HUES48 (cell line): Measurements from ENCODE around the gene SPATA32.

Experiments
- H3K27ac ChIP-seq: one replicate; pipeline ENCODE4 v1.7.0; 2013; ENCODE audit warnings: low read depth, low read length, inconsistent platforms
- H3K27me3 ChIP-seq: 2 replicates; pipeline ENCODE4 v1.6.1; 2013; ENCODE audit warnings: mild to moderate bottlenecking, low read length; ENCODE audit not compliant: control insufficient read depth, insufficient read depth
- H3K36me3 ChIP-seq: 2 replicates; pipeline ENCODE4 v1.6.1; 2013; ENCODE audit warnings: low read length; ENCODE audit not compliant: control insufficient read depth, insufficient read depth
- H3K4me1 ChIP-seq: 2 replicates; pipeline ENCODE4 v1.6.1; 2013; ENCODE audit warnings: mild to moderate bottlenecking, low read length; ENCODE audit not compliant: control insufficient read depth, insufficient read depth
- H3K4me3 ChIP-seq: 2 replicates; pipeline ENCODE4 v1.5.1; 2013; ENCODE audit warnings: mild to moderate bottlenecking, low read depth, low read length
- H3K9ac ChIP-seq: 2 replicates; pipeline ENCODE4 v1.6.1; 2013; ENCODE audit warnings: mild to moderate bottlenecking, low read depth, low read length, moderate library complexity
- H3K9me3 ChIP-seq: 2 replicates; pipeline ENCODE4 v1.6.1; 2013; ENCODE audit warnings: low read length; ENCODE audit not compliant: control insufficient read depth, insufficient read depth

Gene SPATA32

DNA sequence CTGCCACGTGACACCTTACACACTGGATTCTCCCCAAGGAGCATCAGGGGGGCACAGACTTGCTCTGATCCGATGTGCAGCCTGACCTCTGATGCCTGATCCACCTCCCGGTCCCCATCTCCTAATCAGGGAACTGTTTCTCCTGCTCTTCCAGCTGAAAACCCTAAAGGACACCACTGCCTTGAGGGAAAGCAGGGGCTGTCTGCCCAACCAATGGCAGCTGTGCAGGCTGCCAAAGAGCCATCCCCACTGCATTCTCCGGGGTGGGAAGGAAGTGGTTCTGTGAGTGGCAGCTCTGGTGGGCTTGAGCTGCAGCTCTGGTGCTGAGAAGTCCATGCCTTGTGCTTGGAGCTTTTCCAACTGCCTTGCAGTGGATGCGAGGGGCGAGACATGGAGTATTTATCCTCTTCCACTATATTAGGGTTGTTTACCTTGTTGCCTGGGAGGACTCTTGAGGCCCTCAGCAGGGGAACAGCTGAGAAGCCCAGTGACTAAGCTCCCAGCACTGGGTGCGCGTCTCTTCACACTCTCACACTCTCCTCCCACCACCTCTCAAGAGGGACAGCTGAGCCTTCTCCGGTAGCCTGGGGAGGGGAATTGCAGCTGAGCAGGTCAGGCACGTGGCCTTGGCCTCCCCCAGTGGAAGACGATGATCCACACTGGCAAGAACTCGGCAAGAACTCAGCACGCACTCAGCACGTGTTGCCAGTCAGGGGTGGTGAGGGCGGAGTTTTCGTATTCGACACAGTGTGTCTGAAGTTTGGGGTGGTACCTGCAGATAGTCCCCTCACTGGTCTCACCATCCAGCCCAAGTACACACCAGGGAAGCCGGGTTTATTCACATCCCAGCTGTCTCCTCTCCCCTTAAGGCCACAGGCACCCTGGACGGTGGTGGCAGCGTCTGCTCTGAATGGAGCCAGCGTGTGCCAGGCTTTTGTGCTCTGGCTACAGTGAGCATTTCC lies 21.1 kb upstream of the SPATA32 start:
- Histone ChIP-seq H3K36me3 (peaks cover 39% of the 10 kb centered on the region), H3K27ac (no peak overlapping the region), H3K4me1 (no peaks in the 10 kb centered on the region), H3K9me3 (no peaks in the 10 kb centered on the region), H3K27me3 (no peaks in the 10 kb centered on the region), H3K4me3 (no peak overlapping the region), H3K9ac (no peak overlapping the region)

DNA sequence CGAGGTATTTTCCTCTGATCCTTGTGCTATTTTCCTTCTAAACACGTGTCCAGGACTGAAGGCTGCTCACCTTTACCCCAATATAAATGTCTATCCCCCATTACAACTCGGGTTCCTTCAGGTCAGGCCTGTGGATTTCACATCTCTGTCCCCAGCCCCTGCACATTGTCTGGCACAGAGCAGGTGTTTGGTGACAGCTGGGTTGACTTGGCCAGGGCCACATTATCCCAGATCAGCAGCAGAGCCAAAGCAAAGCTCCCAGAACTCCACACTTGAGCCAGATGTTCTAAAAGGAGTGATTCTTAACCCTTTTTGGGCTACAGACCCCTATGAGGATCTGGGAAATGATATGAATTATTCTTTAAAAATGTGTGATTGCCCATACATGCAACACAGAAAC lies 18.0 kb upstream of the SPATA32 start:
- H3K27ac ChIP-seq: no peak overlapping the region
- H3K27me3 ChIP-seq: no peaks in the 10 kb centered on the region
- H3K9me3 ChIP-seq: no peaks in the 10 kb centered on the region
- H3K36me3 ChIP-seq: peaks cover 30% of the 10 kb centered on the region
- no peak overlapping the region for H3K9ac ChIP-seq
- no peak overlapping the region for H3K4me3 ChIP-seq
- 0 out of 2 replicates have a peak, but pooled peaks cover 4% of the 10 kb centered on the region for H3K4me1 ChIP-seq

DNA sequence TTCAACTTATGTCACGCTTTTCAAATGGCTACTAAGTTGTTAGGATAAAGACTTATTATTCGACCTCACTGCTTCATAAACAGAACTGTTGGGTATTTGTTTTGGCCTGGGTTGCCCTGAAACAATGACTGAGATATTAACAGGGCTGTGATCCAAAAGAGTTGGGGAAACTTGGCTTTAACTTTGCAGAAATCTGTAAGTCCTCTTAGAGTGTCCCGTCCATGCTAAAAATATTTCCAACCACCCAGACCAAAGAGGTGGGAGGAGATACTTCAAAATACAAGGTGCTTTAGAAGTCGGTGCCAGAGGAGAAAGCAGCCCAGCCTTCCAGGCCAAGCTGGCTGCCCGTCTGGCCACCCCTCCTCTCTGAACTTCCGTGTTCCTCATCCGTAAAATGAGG lies 16.1 kb upstream of the SPATA32 start:
- H3K27ac ChIP-seq: no peak overlapping the region
- H3K27me3 ChIP-seq: no peaks in the 10 kb centered on the region
- H3K9me3 ChIP-seq: no peaks in the 10 kb centered on the region
- no peak overlapping the region for H3K4me3 ChIP-seq
- H3K36me3 ChIP-seq: peaks cover 22% of the 10 kb centered on the region
- H3K9ac ChIP-seq: no peak overlapping the region
- H3K4me1 ChIP-seq: 0 out of 2 replicates have a peak, but pooled peaks cover 4% of the 10 kb centered on the region

DNA sequence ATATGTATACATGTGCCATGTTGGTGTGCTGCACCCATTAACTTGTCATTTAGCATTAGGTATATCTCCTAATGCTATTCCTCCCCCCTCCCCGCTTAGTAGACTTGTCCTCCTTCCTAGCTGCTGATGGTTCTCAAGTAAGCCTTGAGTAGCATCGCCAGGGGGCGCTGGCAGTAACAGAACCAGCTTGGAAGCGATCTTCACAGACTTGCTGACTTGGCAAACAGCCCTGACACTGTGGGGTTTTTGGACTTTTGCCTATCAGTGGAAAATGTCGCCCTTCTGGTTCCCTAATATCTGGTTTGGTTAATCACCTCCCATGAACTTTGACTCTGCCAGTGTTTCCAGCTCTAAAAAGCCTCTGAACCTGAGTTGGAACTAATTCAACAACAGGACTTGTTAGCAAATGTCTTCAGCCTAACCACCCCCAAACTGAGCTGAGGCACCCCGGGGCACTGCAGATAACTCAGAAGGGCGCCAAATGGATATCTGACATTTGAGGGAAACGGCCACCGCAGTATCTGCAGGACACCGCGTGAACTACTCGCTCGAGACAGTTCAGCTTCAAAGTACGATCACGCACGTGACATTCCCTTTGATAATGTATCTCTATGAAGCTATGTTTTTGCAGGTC lies 15.4 kb upstream of the SPATA32 start:
- Histone ChIP-seq H3K9ac (no peak overlapping the region), H3K36me3 (peaks cover 18% of the 10 kb centered on the region), H3K9me3 (no peaks in the 10 kb centered on the region), H3K4me3 (no peak overlapping the region), H3K4me1 (0 out of 2 replicates have a peak, but pooled peaks cover 4% of the 10 kb centered on the region), H3K27me3 (no peaks in the 10 kb centered on the region), H3K27ac (peak overlapping the region; percentile 39)

DNA sequence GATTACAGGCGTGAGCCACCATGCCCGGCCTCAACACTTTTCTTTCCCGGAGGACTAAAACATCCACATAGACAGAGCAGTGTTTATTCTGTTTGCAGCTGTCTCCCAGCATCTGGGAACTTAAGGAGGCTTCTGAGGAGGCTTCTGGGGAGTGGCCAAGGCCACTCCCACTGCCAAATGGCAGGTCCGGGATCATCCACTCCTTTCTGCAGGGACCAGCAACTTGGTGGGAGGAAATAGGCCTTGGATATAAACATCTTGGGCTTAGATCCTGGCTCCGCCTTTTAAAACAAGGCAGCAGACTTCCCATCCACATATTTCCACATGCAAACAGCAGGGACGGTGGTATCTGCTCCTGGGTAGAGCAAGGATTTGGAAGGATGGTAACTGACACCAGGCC lies 14.1 kb upstream of the SPATA32 start:
- H3K4me3 ChIP-seq: no peak overlapping the region
- no peaks in the 10 kb centered on the region for H3K27me3 ChIP-seq
- H3K36me3 ChIP-seq: peaks cover 18% of the 10 kb centered on the region
- H3K9me3 ChIP-seq: no peaks in the 10 kb centered on the region
- H3K27ac ChIP-seq: no peak overlapping the region
- no peak overlapping the region for H3K9ac ChIP-seq
- 0 out of 2 replicates have a peak, but pooled peaks cover 4% of the 10 kb centered on the region for H3K4me1 ChIP-seq

DNA sequence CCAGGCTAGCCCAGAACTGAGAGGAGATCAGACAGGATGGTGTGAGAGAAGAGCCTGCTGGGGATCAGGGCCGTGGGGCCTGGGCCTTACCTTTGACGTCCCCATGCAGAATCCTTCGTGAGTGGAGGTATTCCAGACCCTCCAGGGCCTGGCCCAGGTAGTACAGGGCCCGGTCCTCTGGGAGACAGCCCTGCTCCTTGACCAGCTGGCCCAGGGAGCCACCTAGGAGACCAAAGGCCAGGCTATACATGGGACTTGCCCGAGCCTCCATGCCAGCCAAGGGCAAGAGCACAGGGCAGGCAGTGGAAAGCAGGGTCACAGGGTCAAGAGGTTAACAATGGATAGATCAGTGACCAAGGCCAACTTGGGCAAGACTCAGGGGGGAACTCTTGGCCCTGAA lies 12.1 kb upstream of the SPATA32 start:
- H3K9me3 ChIP-seq: no peaks in the 10 kb centered on the region
- peaks cover 24% of the 10 kb centered on the region for H3K36me3 ChIP-seq
- H3K27me3 ChIP-seq: no peaks in the 10 kb centered on the region
- no peak overlapping the region for H3K4me3 ChIP-seq
- no peak overlapping the region for H3K9ac ChIP-seq
- 0 out of 2 replicates have a peak, but pooled peaks cover 4% of the 10 kb centered on the region for H3K4me1 ChIP-seq
- H3K27ac ChIP-seq: no peak overlapping the region

DNA sequence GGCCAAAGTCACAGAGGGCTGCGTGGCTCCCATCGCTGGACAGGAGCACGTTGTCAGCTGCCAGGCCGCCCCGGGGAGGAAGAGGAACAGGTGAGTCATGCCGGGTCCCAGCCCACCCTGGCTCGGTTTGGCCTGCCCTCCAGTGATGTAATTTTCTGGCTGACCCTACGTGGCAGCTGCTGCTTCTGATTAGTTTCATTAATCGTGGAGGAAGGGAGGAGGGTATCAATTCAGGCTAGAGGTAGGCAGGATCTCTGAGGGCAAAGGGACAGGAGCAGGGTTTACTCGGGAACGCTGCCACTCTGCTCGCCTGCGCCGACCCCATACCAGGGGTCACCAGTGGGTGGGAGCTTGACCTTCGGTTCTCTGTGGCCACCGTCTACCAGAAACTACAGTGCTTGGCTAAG lies 11.7 kb upstream of the SPATA32 start:
- H3K4me1 ChIP-seq: 0 out of 2 replicates have a peak, but pooled peaks cover 4% of the 10 kb centered on the region
- H3K4me3 ChIP-seq: no peak overlapping the region
- H3K36me3 ChIP-seq: peaks cover 29% of the 10 kb centered on the region
- H3K9ac ChIP-seq: no peak overlapping the region
- H3K27me3 ChIP-seq: no peaks in the 10 kb centered on the region
- no peak overlapping the region for H3K27ac ChIP-seq
- H3K9me3 ChIP-seq: no peaks in the 10 kb centered on the region

DNA sequence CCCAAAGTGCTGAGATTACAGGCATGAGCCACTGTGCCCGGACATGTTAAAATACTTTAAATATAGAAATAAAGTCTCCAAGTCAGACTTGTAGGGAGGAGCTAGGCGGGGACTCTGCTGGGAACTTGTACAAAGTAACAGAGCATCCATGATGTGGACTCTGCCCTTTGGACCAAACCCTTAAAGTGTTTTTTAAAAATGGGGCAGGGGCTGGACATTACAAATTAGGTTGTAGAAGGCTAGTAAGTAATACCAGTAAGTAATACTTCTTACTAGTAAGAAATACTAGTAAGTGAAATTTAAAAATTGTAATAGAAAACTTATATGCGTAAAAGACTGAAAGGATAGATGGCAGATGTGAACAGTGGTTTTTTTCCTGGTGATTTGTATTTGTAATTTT lies 9.7 kb upstream of the SPATA32 start:
- no peaks in the 10 kb centered on the region for H3K27me3 ChIP-seq
- H3K27ac ChIP-seq: no peak overlapping the region
- no peak overlapping the region for H3K9ac ChIP-seq
- H3K9me3 ChIP-seq: no peaks in the 10 kb centered on the region
- H3K36me3 ChIP-seq: peaks cover 44% of the 10 kb centered on the region
- H3K4me3 ChIP-seq: no peak overlapping the region
- H3K4me1 ChIP-seq: no peaks in the 10 kb centered on the region

DNA sequence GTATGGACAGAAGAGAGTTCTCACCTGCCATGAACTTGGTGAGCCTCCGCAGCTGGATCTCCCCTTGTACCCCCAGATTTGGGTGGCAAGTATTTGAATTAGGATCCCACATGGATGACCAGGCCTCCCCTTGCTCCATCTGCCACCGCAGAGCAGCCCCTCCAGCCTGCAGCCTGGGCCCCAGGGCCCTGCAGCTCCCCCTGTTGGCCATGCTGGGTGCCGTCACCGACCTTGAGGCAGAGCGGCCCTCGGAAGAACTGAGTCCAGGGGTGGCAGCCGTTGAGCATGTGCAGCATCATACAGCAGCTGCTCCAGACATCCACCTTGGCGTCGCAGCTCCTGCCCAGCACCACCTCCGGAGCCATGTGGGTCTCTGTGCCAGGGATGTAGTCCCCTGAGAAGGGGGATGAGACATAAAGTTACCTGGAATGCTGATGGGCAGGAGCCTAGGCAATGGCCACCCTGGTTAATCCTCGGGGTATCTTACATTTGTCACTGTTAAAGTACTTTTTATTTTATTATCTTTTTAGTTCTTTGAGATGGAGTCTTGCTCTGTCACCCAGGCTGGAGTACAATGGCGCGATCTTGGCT lies 9.0 kb upstream of the SPATA32 start:
- peaks cover 44% of the 10 kb centered on the region for H3K36me3 ChIP-seq
- no peaks in the 10 kb centered on the region for H3K9me3 ChIP-seq
- no peak overlapping the region for H3K27ac ChIP-seq
- H3K27me3 ChIP-seq: no peaks in the 10 kb centered on the region
- H3K9ac ChIP-seq: no peak overlapping the region
- no peaks in the 10 kb centered on the region for H3K4me1 ChIP-seq
- H3K4me3 ChIP-seq: no peak overlapping the region

DNA sequence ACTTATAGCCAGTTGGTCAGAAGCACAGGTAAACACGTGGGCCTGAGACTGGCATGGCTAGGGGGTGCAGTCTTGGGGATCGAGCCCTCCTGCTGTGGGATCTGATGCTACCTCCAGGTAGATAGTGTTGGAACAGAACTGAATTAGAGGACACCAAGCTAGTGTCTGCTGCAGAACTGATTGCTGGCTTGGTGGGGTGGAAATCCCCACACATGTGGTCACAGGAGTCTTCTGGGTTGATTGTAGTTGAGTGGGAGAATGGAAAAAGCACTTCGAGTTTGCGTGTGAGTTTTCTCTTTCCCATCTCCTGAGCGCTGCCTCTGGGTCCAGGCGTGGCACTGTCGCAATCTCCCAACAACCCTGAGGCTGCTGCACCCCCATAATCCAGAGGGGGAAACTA lies 8.0 kb upstream of the SPATA32 start:
- Histone ChIP-seq H3K4me1 (no peaks in the 10 kb centered on the region), H3K9ac (no peak overlapping the region), H3K27me3 (no peaks in the 10 kb centered on the region), H3K36me3 (peaks cover 49% of the 10 kb centered on the region), H3K4me3 (no peak overlapping the region), H3K9me3 (no peaks in the 10 kb centered on the region), H3K27ac (no peak overlapping the region)
